Mesothelial cell of epicardium (in vitro differentiated cells): ENCODE results near the gene GJB4. TPM values are rescaled to one million over a fixed set of nuclear protein-coding genes. Genes with fewer than 3 reads are reported as not detected.

Experiments
- DNase-seq, 2 experiments: peaks; one replicate each; pipeline ENCODE4 v3.0.0; 2021; ENCODE audit warnings: low spot score in 2 of 2; ENCODE audit not compliant: unreplicated experiment in 2 of 2
- H3K27ac Mint-ChIP-seq: 2 replicates; pipeline ENCODE4 v1.8.0; 2021; ENCODE audit warnings: mixed read lengths
- H3K27me3 Mint-ChIP-seq: 2 replicates; pipeline ENCODE4 v1.8.0; 2021; ENCODE audit warnings: low read depth, mixed read lengths
- H3K36me3 Mint-ChIP-seq: 2 replicates; pipeline ENCODE4 v1.8.0; 2021; ENCODE audit warnings: mixed read lengths
- H3K4me1 Mint-ChIP-seq: 2 replicates; pipeline ENCODE4 v1.8.0; 2021; ENCODE audit warnings: mixed read lengths
- H3K4me3 Mint-ChIP-seq: 2 replicates; pipeline ENCODE4 v1.8.0; 2021; ENCODE audit warnings: mild to moderate bottlenecking, moderate library complexity, mixed read lengths
- H3K9me3 Mint-ChIP-seq: 2 replicates; pipeline ENCODE4 v1.8.0; 2021; ENCODE audit warnings: mixed read lengths
- total RNA-seq: library from RNA; stranded (reverse); gene quantifications from 3 replicates; pipeline ENCODE4 v1.2.1, GENCODE V29; 2021
- TF ChIP-seq, protein P1 (sequence below): fragments of 200-600 bp; sonication (generic); IDR thresholded peaks from one replicate; pipeline ENCODE4 v1.5.0; 2021; ENCODE audit warnings: antibody characterized with exemption; ENCODE audit not compliant: unreplicated experiment

GJB4 gene
- total RNA-seq, 1 donor from 2014 or later = not detected

DNA sequence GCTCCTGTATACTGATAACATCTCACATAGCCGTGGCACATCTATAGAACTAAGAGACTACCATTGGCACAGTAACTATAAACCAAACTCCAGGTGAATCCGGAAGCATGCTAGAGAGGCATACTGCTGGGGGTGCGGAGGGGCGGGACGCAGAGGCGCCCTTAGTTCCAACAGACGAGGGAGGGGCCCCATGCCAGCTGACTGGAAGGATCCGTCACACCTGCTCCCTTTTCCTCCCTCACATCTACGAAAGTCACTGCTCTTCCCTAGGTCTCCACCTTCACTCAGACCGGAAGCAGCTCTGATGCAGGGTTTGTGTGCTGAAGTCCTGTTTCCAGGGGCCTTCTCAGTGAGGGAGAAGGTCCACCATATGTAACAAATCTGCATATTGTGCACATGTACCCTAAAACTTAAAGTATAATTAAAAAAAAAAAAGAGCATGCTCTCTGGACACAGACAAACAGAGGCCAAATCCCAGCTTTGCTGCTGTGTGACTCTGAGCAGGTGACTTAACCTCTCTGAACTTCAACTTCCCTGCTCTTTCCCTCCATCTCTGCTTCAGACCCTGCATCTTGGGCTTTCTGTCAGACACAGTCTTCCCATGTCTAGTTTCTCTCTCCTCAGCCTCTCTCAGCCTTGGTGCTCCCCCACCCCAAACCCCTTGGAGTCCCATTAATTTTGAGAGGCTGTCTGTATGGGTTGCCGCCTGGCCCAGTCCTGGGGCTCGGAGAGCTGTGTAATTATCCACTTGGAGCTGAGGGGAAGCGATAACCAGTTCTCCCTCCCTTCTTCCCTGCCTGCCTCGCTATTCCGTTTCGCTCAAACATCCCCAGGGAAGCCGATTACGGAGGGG lies 12.5 kb upstream of the GJB4 start:
- Mint-ChIP-seq H3K36me3 (no peaks in the 10 kb centered on the region), H3K4me1 (no peaks in the 10 kb centered on the region), H3K4me3 (no peak overlapping the region), H3K27ac (no peak overlapping the region), H3K9me3 (no peaks in the 10 kb centered on the region), H3K27me3 (peaks cover 45% of the 10 kb centered on the region)
- no peak for DNase-seq
- TF ChIP-seq, protein P1, sequence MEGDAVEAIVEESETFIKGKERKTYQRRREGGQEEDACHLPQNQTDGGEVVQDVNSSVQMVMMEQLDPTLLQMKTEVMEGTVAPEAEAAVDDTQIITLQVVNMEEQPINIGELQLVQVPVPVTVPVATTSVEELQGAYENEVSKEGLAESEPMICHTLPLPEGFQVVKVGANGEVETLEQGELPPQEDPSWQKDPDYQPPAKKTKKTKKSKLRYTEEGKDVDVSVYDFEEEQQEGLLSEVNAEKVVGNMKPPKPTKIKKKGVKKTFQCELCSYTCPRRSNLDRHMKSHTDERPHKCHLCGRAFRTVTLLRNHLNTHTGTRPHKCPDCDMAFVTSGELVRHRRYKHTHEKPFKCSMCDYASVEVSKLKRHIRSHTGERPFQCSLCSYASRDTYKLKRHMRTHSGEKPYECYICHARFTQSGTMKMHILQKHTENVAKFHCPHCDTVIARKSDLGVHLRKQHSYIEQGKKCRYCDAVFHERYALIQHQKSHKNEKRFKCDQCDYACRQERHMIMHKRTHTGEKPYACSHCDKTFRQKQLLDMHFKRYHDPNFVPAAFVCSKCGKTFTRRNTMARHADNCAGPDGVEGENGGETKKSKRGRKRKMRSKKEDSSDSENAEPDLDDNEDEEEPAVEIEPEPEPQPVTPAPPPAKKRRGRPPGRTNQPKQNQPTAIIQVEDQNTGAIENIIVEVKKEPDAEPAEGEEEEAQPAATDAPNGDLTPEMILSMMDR = no peak

DNA sequence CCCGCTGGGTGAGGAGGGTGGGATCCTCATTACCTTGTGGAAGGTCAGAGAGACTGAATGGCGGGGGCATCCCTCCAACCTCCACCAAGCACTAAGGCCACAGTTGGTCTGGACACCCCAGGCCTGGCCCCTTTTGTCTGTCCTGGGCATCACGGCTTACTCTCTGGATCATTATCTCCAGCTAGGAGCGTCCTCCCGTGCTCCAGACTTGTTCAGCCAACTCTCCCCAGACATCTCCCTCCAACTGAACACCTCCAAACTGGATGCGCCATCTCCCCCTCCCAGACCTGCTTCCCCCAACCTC lies 11.9 kb upstream of the GJB4 start:
- H3K36me3 Mint-ChIP-seq = no peaks in the 10 kb centered on the region
- no peaks in the 10 kb centered on the region for H3K4me1 Mint-ChIP-seq
- H3K4me3 Mint-ChIP-seq = no peak overlapping the region
- H3K9me3 Mint-ChIP-seq = no peaks in the 10 kb centered on the region
- peaks cover 40% of the 10 kb centered on the region for H3K27me3 Mint-ChIP-seq
- TF ChIP-seq, protein P1 = no peak
- H3K27ac Mint-ChIP-seq = no peak overlapping the region
- DNase-seq = no peak

DNA sequence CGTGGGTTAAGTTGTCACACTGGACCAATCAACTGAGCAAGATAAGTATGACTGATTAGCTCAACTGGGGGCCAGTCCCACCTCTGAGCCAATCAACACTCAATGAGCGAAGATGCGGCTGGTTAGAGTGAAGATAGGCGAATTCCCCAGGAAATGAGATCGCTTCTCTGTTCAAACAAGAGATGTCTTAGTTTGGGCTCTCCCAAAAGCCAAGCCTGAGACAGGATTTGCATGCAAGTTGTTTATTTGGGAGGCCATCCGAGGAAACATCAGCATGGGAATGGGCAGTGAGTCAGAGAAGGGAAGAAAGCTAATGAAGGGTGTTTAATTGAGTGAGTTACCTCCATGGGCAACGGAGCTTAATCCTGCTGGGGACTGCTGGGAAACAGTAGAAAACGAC lies 9.5 kb upstream of the GJB4 start:
- Mint-ChIP-seq H3K27ac (no peak overlapping the region), H3K4me3 (no peak overlapping the region), H3K9me3 (peaks cover 3% of the 10 kb centered on the region), H3K36me3 (no peaks in the 10 kb centered on the region), H3K27me3 (peaks cover 26% of the 10 kb centered on the region), H3K4me1 (no peaks in the 10 kb centered on the region)
- TF ChIP-seq, protein P1 = no peak
- DNase-seq = no peak

DNA sequence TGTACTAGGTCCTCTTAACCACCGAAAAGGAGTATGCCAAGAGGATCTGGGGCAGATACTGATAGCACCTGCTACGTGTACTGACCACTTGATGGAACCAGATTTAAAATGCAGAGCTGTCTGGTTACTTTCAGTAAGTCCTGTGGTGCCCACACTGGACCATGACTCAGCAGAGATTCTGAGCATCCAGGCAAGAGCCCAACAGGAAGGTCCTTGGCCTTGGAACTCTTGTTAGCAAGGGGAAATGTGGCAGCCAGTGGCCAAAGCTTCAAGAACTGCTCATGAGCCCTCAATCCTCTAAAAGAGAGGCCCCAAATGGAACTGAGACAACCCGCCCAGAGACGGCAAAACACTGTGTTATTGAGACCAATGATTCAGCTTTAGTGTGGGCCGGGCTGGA lies 8.9 kb upstream of the GJB4 start:
- Mint-ChIP-seq H3K36me3 (no peaks in the 10 kb centered on the region), H3K27ac (no peak overlapping the region), H3K4me1 (no peaks in the 10 kb centered on the region), H3K4me3 (no peak overlapping the region), H3K27me3 (peaks cover 22% of the 10 kb centered on the region), H3K9me3 (peaks cover 3% of the 10 kb centered on the region)
- no peak for DNase-seq
- TF ChIP-seq, protein P1 = no peak

DNA sequence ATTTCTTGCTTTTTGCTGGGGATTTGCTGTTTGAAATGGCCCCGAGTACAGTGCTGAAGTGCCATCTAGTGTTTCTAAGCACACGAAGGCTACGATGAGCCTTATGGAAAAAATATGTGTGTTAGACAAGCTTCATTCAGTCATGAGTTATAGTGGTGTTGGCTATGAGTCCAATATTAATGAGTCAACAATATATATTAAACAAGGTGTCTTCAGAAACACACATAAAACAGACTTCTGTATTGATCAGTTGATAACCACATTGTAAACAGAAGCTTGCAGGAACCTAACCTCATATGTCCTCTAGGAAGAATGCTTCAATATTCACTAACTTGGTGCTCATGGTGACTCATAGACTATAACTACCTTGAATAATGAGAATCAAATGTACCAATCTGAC lies 6.4 kb upstream of the GJB4 start:
- Mint-ChIP-seq H3K36me3 (no peaks in the 10 kb centered on the region), H3K4me1 (no peaks in the 10 kb centered on the region), H3K27ac (no peak overlapping the region), H3K4me3 (no peak overlapping the region), H3K9me3 (peaks cover 3% of the 10 kb centered on the region), H3K27me3 (peaks cover 9% of the 10 kb centered on the region)
- DNase-seq = no peak
- TF ChIP-seq, protein P1 = no peak
